SK-N-DZ (cell line): ENCODE data around the gene RAPSN.

Source experiments
- DNase-seq: peaks from one replicate; pipeline ENCODE4 v3.0.0-alpha.2; 2015; ENCODE audit warnings: low spot score

RAPSN gene

DNA sequence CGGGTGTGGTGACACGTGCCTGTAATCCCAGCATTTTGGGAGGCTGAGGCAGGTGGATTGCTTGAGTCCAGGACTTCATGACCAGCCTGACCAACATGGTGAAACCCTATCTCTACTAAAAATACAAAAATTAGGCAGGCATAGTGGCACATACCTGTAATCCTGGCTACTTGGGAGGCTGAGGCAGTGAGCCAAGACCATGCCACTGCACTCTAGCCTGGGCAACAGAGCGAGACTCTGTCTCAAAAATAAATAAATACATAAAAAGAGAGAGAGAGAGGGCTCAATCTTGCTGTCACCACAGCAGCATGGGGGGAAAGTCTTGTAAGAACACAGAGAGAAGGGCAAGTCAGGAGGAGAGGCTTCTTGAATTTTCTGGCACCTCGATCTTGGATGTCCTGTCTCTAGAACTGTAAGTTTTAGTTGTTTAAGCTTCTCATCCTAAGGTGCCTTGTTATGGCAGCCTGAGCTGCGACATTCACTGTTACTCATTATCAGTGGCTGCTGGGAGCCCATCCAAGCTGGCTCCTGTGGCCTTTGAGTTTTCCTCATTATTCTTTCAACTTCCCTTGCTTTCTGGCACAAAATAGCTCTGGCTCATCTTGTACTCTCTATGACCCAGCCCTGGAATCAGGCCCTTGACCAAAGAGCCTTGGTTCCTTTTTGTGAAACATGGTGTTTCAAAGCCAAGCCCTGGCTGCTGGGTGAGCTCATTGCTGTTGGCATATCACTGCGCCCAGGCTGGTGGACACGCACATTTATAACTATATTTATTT, 14.7 kb downstream of the RAPSN start:
- DNase-seq = no peak

DNA sequence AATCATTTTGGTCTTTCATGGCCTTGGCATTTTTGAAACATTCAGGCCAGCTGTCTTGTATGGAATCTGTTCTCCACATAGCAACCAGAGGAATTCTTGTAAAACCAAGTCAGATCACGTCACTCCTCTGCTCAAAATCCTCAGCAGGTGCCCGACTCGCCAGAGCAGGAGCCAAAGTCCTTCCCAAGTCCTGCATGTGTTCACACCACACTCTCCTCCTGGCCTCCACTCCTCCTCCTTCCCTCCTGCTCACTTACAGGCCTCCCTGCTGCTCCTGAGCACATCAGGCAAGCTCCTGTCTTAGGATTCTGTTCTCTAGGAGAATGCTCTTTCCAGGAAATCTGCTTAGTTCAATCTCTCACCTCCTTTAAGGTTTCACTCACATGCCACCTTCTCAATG, 15.8 kb downstream of the RAPSN start:
- DNase-seq = no peak

GRCh38 chr11:47431356-47432083, 17.4 kb downstream of the RAPSN start:
- no peak for DNase-seq

DNA sequence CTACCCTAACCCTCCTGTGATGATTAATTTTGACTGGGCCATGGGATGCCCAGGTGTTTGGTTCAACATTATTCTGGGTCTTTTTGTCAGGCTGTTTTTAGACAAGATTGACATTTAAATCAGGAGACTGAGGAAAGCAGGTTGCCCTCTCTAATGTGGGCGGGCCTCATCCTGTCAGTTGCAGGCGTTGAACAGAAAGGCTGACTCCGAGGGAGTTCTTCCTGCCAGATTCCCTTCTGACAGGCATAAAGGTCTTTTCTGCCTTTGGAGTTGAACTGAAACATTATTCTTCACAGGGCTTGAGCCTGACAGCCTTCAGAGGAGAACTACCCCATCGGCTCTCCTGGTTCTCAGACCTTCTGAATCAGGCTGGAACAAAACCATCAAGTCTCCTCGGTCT, 18.4 kb downstream of the RAPSN start:
- DNase-seq = no peak

DNA sequence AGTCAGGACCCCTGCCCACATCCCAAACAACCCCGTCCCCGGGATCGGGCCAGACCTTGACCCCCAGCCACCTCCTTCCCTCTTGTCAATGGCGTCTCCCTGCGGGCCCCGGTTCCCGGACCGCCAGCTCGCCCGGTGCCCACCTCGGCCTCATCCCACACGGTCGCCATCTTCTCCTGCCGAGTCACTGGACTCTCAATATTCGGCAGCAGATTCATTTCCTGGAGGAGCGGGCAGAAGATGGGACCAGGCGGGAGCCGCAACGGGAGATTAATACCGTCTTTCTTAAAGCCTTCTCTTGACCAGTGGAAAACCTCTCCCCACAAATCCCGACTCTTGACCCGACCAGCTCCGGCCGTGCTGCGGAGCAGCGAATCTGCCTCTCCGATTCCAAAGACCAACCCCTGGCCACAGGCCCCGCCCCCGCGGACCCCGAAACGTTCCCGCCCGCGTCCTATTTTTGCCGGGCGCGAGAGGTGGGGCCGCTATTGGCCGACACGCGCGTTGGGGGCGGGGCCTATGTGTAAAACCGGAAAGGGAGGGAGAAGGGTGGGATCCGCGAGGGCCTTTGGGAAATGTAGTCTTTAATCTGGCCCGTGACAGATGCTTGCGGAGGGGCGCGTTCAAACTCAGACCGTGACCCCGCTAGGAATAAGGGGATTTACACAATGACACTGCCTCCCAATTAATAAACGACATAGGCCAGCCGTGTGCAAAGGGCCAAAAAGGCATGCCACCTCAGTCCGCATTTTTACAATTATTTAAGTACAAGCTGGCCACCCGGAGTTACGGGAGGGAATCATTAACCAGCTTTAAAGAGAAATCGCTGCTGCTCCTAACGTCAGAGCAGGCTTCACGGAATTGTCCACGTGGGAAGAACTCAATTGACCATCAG, 22.6 kb downstream of the RAPSN start, which contains the start of gene PSMC3:
Gene PSMC3 (minus strand): TSS at position 378 of the 895 bp plus-strand sequence. CDS start 160 bp downstream, at position 218.
- DNase-seq = peak; percentile 97

- DNase-seq = no peak
These were observed 23.3 kb downstream of the RAPSN start for GRCh38 chr11:47425611-47426010.

DNA sequence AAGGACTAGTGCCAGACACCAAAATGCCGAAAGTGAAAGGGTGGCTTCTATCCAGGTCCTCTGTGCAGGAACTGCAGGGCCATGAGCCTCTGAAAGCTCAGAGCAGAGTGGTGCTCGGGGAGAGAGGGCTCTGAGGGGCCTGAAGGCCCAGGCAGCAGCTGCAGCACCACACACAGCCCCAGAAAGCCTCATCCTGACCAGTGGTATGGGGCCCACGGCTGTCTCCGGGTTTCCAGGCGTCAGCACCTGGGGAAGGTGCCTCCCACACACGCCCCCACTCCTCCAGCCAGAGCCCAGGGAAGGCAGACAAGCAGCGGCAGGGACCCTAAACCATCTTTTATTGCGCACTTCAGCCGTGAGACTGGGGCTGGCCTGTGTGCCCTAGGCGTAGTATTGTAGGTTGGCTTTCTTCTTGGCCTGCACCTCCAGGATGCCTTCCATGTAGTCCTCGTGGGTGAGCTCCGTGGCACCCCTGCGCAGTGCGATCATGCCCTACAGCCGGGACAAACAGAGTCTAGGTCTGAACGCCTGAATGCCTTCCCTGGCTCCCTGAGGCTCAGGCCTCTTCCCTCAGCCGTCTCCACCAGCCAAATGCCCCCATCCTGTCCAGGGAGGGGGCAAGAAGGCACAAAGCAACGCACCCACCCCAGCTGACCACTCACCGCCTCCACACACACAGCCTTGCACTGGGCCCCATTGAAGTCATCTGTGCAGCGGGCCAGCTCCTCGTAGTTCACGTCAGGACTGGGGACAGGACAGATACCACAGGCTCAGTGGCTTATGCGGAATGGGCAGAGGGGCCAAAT, 30.3 kb downstream of the RAPSN start:
- no peak for DNase-seq

DNA sequence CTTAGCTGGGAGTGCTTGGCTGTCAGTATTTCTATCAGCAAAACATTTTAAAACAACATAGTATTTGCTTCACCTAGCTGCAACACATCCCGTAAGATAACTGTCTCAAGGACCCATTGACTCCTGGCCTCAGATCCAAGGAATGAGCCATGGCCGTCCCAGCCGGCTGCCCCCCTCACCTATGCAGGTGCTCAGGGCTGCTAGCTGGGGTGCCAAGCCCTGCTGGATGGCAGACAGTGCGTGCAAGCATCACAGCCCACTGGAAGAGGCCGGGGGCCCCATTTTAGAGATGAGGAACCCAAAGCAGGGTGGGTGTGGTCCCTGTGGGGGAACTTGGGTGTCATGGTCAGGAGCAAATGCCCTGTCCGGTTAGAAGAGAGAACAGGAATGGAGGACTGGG, 31.2 kb downstream of the RAPSN start:
- DNase-seq = no peak

DNA sequence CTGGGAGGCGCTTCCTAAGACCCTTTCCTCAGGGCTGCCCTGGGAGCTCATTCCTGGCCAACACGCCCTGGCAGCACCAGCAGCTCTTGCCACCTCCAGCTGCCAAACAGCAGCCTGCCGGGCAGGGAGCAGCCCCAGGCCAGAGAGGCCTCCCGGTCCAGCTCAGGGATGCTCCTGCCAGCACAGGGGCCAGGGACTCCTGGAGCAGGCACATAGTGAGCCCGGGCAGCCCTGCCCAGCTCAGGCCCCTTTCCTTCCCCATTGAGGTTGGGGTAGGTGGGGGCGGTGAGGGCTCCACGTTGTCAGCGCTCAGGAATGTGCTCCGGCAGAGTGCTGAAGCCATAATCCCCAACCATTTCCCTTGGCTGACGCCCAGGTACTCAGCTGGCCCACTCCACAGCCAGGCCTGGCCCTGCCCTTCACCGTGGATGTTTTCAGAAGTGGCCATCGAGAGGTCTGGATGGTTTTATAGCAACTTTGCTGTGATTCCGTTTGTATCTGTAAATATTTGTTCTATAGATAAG, 32.9 kb downstream of the RAPSN start:
- no peak for DNase-seq

DNA sequence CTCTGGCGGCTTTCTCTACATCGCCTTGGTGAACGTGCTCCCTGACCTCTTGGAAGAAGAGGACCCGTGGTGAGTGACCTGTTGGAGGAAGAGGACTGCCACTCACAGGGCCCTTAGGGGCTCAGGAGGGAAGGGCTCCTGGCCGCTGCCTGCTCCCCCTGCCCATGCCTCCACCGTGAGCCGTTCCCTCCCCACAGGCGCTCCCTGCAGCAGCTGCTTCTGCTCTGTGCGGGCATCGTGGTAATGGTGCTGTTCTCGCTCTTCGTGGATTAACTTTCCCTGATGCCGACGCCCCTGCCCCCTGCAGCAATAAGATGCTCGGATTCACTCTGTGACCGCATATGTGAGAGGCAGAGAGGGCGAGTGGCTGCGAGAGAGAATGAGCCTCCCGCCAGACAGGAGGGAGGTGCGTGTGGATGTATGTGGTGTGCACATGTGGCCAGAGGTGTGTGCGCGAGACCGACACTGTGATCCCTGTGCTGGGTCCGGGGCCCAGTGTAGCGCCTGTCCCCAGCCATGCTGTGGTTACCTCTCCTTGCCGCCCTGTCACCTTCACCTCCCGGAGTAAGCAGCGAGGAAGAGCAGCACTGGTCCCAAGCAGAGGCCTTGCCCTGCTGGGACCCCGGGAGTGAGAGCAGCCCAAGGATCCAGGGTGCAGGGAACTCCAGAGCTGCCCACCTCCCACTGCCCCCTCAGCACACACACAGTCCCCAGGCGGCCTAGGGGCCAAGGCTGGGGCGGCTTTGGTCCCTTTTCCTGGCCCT, 33.7 kb downstream of the RAPSN start:
- no peak for DNase-seq

- DNase-seq = no peak
These were observed 34.3 kb downstream of the RAPSN start for GRCh38 chr11:47414685-47415070.

GRCh38 chr11:47413908-47414684, 34.8 kb downstream of the RAPSN start:
- no peak for DNase-seq

GRCh38 chr11:47413351-47413750, 35.6 kb downstream of the RAPSN start:
- DNase-seq = no peak

DNA sequence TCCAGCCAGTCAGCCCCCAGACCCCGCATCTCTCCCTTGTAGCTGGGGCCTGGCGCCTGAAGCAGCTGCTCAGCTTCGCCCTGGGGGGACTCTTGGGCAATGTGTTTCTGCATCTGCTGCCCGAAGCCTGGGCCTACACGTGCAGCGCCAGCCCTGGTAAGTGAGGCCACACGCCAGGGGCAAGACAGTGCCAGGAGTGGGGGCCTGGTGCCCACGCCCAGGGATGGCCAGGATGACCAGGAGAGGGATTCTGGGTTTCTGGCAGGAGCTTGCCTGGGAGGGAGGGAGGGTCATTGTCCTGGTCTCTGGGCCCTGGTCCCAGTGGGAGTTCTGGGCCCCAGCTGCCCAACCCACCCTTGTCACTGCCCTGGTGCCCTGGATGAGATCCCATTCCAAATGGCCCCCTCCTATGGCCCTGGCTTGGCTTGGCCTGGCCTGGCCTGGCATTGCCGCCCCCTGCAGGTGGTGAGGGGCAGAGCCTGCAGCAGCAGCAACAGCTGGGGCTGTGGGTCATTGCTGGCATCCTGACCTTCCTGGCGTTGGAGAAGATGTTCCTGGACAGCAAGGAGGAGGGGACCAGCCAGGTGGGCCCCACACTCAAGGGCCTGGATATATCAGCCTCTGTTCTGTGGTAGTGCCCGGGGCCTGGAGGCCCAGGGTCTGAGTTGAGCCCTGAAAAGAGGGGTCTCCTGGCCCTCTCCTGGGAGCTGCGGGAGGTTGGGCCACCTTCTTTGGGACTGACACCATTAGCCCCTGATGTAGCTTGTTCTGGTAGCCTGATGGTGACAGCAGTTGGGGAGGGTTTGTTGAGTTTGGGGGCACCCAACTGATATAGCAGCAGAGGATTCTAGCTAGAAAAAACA, 36.8 kb downstream of the RAPSN start:
- DNase-seq = peak; percentile 47

DNA sequence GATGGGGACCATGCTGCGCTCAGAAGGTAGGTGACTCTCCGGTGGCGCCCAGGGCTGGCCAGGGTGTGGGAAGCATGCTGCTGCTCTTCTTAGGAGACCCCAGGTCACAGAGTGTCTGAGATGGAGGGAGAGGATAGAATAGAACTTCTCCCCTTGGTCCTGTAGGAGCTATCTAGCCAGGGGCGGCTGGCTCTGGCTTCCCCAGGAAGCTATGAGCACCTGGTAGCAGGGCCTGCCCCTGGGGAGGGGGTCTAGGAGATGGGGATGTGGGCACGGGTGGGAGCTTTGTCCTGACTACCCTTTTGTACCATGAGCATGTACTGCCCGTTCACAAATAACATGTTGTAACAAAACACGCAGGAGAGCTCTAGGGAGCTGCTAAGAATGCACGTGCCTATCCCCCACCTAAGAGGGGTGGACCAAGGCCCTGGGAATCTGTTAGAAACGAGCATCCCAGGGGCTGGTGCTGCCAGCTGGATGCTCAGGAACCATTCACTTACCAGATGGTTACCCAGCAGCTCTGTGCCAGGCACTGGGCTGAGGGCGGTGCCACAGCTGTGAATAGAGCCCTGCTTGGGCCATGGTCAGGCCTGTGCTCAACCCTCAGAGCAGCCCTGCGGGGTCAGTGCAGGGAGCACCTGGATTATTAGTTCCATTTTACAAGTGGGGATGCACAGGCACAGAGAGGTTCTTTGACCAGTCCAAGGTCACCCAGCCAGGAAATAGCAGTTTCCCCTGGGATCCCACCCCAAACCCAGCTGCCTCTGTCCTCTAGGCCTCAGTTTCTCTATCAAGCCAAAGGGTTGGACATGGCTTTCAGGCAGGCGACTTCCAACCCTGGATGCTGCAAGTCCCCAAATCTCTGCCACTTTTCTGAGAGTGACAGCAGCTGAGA, 38.3 kb downstream of the RAPSN start:
- DNase-seq = no peak

DNA sequence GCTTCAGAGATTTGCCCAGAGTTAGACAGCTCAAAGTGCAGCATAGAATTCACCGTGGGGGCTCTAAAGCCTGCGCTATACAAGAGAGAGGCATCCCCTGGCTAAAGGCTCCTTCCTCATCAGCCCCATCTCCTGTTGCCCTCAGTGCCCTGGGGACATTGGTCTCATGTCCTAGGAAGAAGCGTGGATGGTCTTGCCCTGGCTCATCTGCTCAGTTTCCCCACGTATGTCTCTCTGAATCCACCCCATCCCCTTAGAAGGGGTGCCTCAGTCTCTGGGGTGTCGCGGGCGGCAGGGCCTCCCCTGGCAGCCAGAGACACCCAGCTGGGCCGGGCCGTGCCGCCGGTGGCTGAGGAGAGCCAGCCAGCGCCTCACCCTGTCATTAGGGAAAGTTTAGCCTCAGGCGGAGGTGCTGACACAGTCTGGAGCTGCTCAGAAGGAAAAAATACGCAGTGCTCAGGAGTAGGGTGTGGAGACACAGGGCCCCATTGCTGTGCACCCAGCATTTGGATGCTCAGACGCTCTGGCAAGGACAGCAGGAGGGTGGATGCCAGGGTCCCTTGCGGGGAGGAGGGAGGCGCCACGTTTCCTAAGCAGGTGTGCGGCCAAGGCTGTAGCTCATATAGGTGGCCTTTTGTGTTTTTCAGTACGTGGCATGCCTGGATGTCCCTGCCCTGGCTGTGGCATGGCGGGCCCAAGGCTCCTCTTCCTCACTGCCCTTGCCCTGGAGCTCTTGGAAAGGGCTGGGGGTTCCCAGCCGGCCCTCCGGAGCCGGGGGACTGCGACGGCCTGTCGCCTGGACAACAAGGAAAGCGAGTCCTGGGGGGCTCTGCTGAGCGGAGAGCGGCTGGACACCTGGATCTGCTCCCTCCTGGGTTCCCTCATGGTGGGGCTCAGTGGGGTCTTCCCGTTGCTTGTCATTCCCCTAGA, 39.2 kb downstream of the RAPSN start:
- no peak for DNase-seq
